H9 (cell line): ENCODE data around the gene NSUN6. TPM values are rescaled to one million over a fixed set of nuclear protein-coding genes. Genes with fewer than 3 reads are reported as not detected.
A peak's percentile ranks its signal among the peaks of the same experiment; 100 is the strongest.

Source experiments
- DNase-seq: peaks from one replicate; pipeline ENCODE4 v3.0.0-alpha.2; 2017
- H2AFZ ChIP-seq: one replicate; pipeline ENCODE4 v1.6.1; 2013; ENCODE audit warnings: mild to moderate bottlenecking, low read length, control low read depth, moderate library complexity
- H2AK5ac ChIP-seq: 2 replicates; pipeline ENCODE4 v1.6.1; 2013; ENCODE audit warnings: low read length, control low read depth, mixed read lengths; ENCODE audit not compliant: insufficient read length
- H2BK120ac ChIP-seq: one replicate; pipeline ENCODE4 v1.6.1; 2013; ENCODE audit warnings: low read depth, mild to moderate bottlenecking, low read length, control low read depth, inconsistent platforms; ENCODE audit not compliant: poor library complexity, severe bottlenecking
- H2BK12ac ChIP-seq: 2 replicates; pipeline ENCODE4 v1.6.1; 2013; ENCODE audit warnings: low read length, control low read depth, mixed read lengths, low read depth; ENCODE audit not compliant: insufficient read length
- H2BK15ac ChIP-seq: 2 replicates; pipeline ENCODE4 v1.6.1; 2013; ENCODE audit warnings: low read depth, low read length, control low read depth
- H2BK20ac ChIP-seq: one replicate; pipeline ENCODE4 v1.6.1; 2013; ENCODE audit warnings: low read depth, mild to moderate bottlenecking, low read length, control low read depth, inconsistent platforms; ENCODE audit not compliant: poor library complexity, severe bottlenecking
- H2BK5ac ChIP-seq: 2 replicates; pipeline ENCODE4 v1.6.1; 2013; ENCODE audit warnings: low read length, control low read depth, mixed read lengths; ENCODE audit not compliant: insufficient read length
- H3K14ac ChIP-seq: 2 replicates; pipeline ENCODE4 v1.6.1; 2013; ENCODE audit warnings: low read length, control low read depth; ENCODE audit not compliant: insufficient read depth
- H3K18ac ChIP-seq: 2 replicates; pipeline ENCODE4 v1.6.1; 2013; ENCODE audit warnings: low read depth, mild to moderate bottlenecking, mixed read lengths, low read length, control low read depth; ENCODE audit not compliant: insufficient read length
- H3K23ac ChIP-seq: 2 replicates; pipeline ENCODE4 v1.6.1; 2013; ENCODE audit warnings: low read length, control low read depth, mixed read lengths, low read depth; ENCODE audit not compliant: insufficient read length
- H3K23me2 ChIP-seq: 2 replicates; pipeline ENCODE4 v1.6.1; 2013; ENCODE audit warnings: low read depth, mild to moderate bottlenecking, mixed read lengths, low read length, control low read depth; ENCODE audit not compliant: insufficient read length, poor library complexity, severe bottlenecking
- H3K27ac ChIP-seq: 2 replicates; pipeline ENCODE4 v1.5.1; 2013; ENCODE audit warnings: low read length, control low read depth, mixed read lengths, low read depth; ENCODE audit not compliant: insufficient read length
- H3K27me3 ChIP-seq: 2 replicates; pipeline ENCODE4 v1.6.1; 2013; ENCODE audit warnings: low read length, control low read depth, inconsistent platforms; ENCODE audit not compliant: insufficient read depth
- H3K4ac ChIP-seq: 2 replicates; pipeline ENCODE4 v1.6.1; 2013; ENCODE audit warnings: low read depth, mild to moderate bottlenecking, control low read depth, inconsistent platforms, low read length, moderate library complexity
- H3K4me1 ChIP-seq: 2 replicates; pipeline ENCODE4 v1.6.1; 2013; ENCODE audit warnings: low read length, control low read depth, inconsistent platforms; ENCODE audit not compliant: insufficient read depth
- H3K4me2 ChIP-seq: 2 replicates; pipeline ENCODE4 v1.6.1; 2013; ENCODE audit warnings: low read length, control low read depth, mixed read lengths; ENCODE audit not compliant: insufficient read length, insufficient read depth
- H3K56ac ChIP-seq: 2 replicates; pipeline ENCODE4 v1.6.1; 2013; ENCODE audit warnings: low read depth, mild to moderate bottlenecking, mixed read lengths, low read length, control low read depth; ENCODE audit not compliant: insufficient read length
- H3K79me1 ChIP-seq: 2 replicates; pipeline ENCODE4 v1.6.1; 2013; ENCODE audit warnings: low read depth, mild to moderate bottlenecking, moderate library complexity, low read length, control low read depth, inconsistent platforms; ENCODE audit not compliant: insufficient read depth, poor library complexity, severe bottlenecking
- H3K79me2 ChIP-seq: 2 replicates; pipeline ENCODE4 v1.6.1; 2013; ENCODE audit warnings: low read length, control low read depth, inconsistent platforms; ENCODE audit not compliant: insufficient read depth
- H3K9ac ChIP-seq: 2 replicates; pipeline ENCODE4 v1.6.1; 2013; ENCODE audit warnings: low read length, control low read depth, mixed read lengths; ENCODE audit not compliant: insufficient read length; ENCODE audit errors: extremely low read depth
- H3K9me3 ChIP-seq: one replicate; pipeline ENCODE4 v1.6.1; 2013; ENCODE audit warnings: low read depth, low read length, inconsistent platforms; ENCODE audit not compliant: control insufficient read depth
- H3T11ph ChIP-seq: one replicate; pipeline ENCODE4 v1.6.1; 2013; ENCODE audit warnings: mild to moderate bottlenecking, low read length, control low read depth, inconsistent platforms
- H4K20me1 ChIP-seq: one replicate; pipeline ENCODE4 v1.6.1; 2013; ENCODE audit not compliant: control insufficient read depth, insufficient read length, insufficient read depth
- H4K5ac ChIP-seq: 2 replicates; pipeline ENCODE4 v1.6.1; 2013; ENCODE audit warnings: low read depth, mild to moderate bottlenecking, mixed read lengths, low read length, control low read depth; ENCODE audit not compliant: insufficient read length
- H4K8ac ChIP-seq: replicated peaks from 2 replicates; pipeline ENCODE4 v1.6.1; 2013; ENCODE audit warnings: low read length, control low read depth, mixed read lengths, low read depth; ENCODE audit not compliant: insufficient read length
- H4K91ac ChIP-seq: 2 replicates; pipeline ENCODE4 v1.6.1; 2013; ENCODE audit warnings: low read depth, mild to moderate bottlenecking, moderate library complexity, mixed read lengths, low read length, control low read depth; ENCODE audit not compliant: insufficient read length
- H3K27ac Mint-ChIP-seq, 3 experiments: 2 replicates in 2 of 3; 3 replicates in 1 of 3; pipeline ENCODE4 v1.8.0; 2020 to 2021; ENCODE audit warnings: mixed read lengths in 3 of 3, mild to moderate bottlenecking in 1 of 3, moderate library complexity in 1 of 3
- H3K27me3 Mint-ChIP-seq: 2 replicates; pipeline ENCODE4 v1.8.0; 2021; ENCODE audit warnings: low read depth, mild to moderate bottlenecking, moderate library complexity, mixed read lengths
- H3K36me3 Mint-ChIP-seq, 3 experiments: 2 replicates in 2 of 3; 3 replicates in 1 of 3; pipeline ENCODE4 v1.8.0; 2020 to 2021; ENCODE audit warnings: low read depth in 3 of 3, mixed read lengths in 3 of 3; ENCODE audit not compliant: insufficient read depth in 1 of 3
- H3K4me1 Mint-ChIP-seq, 2 experiments: 2 replicates each; pipeline ENCODE4 v1.8.0; 2020; ENCODE audit warnings: mixed read lengths in 2 of 2
- H3K4me3 Mint-ChIP-seq, 2 experiments: 2 replicates in 1 of 2; 3 replicates in 1 of 2; pipeline ENCODE4 v1.8.0; 2020 to 2021; ENCODE audit warnings: mild to moderate bottlenecking in 2 of 2, mixed read lengths in 2 of 2, moderate library complexity in 1 of 2
- H3K9me3 Mint-ChIP-seq, 2 experiments: 2 replicates in 1 of 2; 3 replicates in 1 of 2; pipeline ENCODE4 v1.8.0; 2020; ENCODE audit warnings: mild to moderate bottlenecking in 2 of 2, mixed read lengths in 2 of 2, moderate library complexity in 1 of 2
- WGBS: extraction: QIAGEN DNeasy Blood & Tissue Kit; methylation state at CpG from one replicate; pipeline ENCODE4 v1.1.7; 2013; ENCODE audit warnings: missing lambda C conversion rate, low lambda C conversion rate, mixed read lengths; ENCODE audit not compliant: insufficient read length; ENCODE audit errors: extremely low coverage; 5-methylcytosine and 5-hydroxymethylcytosine counted together
- total RNA-seq: library from RNA; stranded (reverse); gene quantifications from 2 replicates; pipeline ENCODE4 v1.2.1, GENCODE V29; 2021
- TF ChIP-seq, protein P1 (sequence below): fragments of 200-600 bp; sonication (generic); conservative IDR thresholded peaks from 3 replicates; pipeline ENCODE4 v1.8.0; 2021; ENCODE audit warnings: antibody characterized with exemption, mild to moderate bottlenecking

The NSUN6 gene
- total RNA-seq, 1 experiment from 2014 or later, result 11.9 TPM

DNA sequence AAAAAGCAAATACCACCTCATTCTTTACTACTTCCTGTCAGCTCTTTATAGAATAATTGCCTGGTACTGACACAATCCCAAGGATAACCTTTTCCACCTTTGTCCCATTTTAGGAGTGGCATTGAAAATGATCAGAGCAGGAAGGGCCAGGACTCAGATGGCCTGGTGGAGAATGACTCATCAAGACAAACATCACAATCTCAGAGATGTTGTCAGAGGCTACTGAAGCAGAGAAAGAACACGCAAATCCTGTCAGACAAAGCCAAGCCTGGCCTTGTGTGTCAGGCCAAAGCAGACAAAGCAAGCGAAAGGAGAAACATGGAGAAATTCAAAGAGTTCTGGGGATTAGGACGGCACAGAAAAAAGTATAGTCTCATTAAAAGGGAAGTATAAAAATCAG lies 40.9 kb downstream of the NSUN6 start:
- H3K36me3 Mint-ChIP-seq, result peaks cover 2 to 43% (median 22%) of the 10 kb centered on the region in 3 experiments; a peak in 6 of 7 replicates
- no CpG with 5 or more reads among the region's 3 CpGs for WGBS
- no peaks in the 10 kb centered on the region for H4K20me1 ChIP-seq
- H3K4me2 ChIP-seq, result no peak overlapping the region
- no peaks in the 10 kb centered on the region for H3K9me3 ChIP-seq
- H3K9me3 Mint-ChIP-seq, result no peaks in the 10 kb centered on the region
- no peak overlapping the region for H2BK12ac ChIP-seq
- no peaks in the 10 kb centered on the region for H3K27me3 ChIP-seq
- no peaks in the 10 kb centered on the region for H3K27me3 Mint-ChIP-seq
- H3K4me1 ChIP-seq, result no peaks in the 10 kb centered on the region; the same call in 1 of the 2 replicates
- H2AK5ac ChIP-seq, result no peak overlapping the region
- no peak overlapping the region for H2BK20ac ChIP-seq
- peak overlapping the region; percentile 80; the same call in 1 of the 2 replicates for H2BK15ac ChIP-seq
- no peak overlapping the region for H3K9ac ChIP-seq
- no peak overlapping the region for H2BK120ac ChIP-seq
- H2BK5ac ChIP-seq, result peak overlapping the region; percentile 72
- no peak overlapping the region for H2AFZ ChIP-seq
- H3K4me3 Mint-ChIP-seq, result no peak overlapping the region
- H4K5ac ChIP-seq, result no peak overlapping the region
- H3K79me1 ChIP-seq, result no peaks in the 10 kb centered on the region
- H4K91ac ChIP-seq, result no peak overlapping the region
- no peak overlapping the region for H3K18ac ChIP-seq
- H3T11ph ChIP-seq, result no peak overlapping the region
- H3K27ac Mint-ChIP-seq, result peak overlapping the region; percentile 17 to 90 (median 71); a peak in 5 of 7 replicates
- H3K4me1 Mint-ChIP-seq, result peaks cover 0 to 5% of the 10 kb centered on the region in 2 experiments; a peak in 2 of 4 replicates
- H3K56ac ChIP-seq, result no peak overlapping the region
- no peak overlapping the region for H3K27ac ChIP-seq
- H3K23me2 ChIP-seq, result no peaks in the 10 kb centered on the region
- no peaks in the 10 kb centered on the region for H3K79me2 ChIP-seq
- no peak overlapping the region for H3K14ac ChIP-seq
- TF ChIP-seq, protein P1, sequence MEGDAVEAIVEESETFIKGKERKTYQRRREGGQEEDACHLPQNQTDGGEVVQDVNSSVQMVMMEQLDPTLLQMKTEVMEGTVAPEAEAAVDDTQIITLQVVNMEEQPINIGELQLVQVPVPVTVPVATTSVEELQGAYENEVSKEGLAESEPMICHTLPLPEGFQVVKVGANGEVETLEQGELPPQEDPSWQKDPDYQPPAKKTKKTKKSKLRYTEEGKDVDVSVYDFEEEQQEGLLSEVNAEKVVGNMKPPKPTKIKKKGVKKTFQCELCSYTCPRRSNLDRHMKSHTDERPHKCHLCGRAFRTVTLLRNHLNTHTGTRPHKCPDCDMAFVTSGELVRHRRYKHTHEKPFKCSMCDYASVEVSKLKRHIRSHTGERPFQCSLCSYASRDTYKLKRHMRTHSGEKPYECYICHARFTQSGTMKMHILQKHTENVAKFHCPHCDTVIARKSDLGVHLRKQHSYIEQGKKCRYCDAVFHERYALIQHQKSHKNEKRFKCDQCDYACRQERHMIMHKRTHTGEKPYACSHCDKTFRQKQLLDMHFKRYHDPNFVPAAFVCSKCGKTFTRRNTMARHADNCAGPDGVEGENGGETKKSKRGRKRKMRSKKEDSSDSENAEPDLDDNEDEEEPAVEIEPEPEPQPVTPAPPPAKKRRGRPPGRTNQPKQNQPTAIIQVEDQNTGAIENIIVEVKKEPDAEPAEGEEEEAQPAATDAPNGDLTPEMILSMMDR, result no peak
- no peak overlapping the region for H3K23ac ChIP-seq
- H3K4ac ChIP-seq, result no peak overlapping the region
- DNase-seq, result no peak
- peak overlapping the region; percentile 67 for H4K8ac ChIP-seq
